DMS 273 (cell line): Measurements from ENCODE around the gene PDE6A.

Experiments used
- DNase-seq: peaks from one replicate; lab custom pipeline; 2025; ENCODE audit not compliant: unreplicated experiment; lab: John Stamatoyannopoulos, UW

Gene PDE6A

GRCh38 chr5:149944666-149945065 is at the start of gene PDE6A:
Gene PDE6A, minus strand, starts transcription at chr5:149944793. Its CDS starts 120 bp downstream, at chr5:149944673.
- DNase-seq: no peak

GRCh38 chr5:149993471-149993870 is 48.9 kb upstream of the PDE6A start:
- no peak for DNase-seq

GRCh38 chr5:149990518-149991376 is 46.2 kb upstream of the PDE6A start:
- peak; percentile 89 for DNase-seq

- DNase-seq: no peak
These were observed 43.5 kb upstream of the PDE6A start for GRCh38 chr5:149988126-149988525.

GRCh38 chr5:149982505-149982904 is 37.9 kb upstream of the PDE6A start:
- no peak for DNase-seq

- no peak for DNase-seq
These were observed 36.6 kb upstream of the PDE6A start for GRCh38 chr5:149981206-149981605.

GRCh38 chr5:149979896-149980295 is 35.3 kb upstream of the PDE6A start:
- no peak for DNase-seq

- no peak for DNase-seq
These were observed 30.8 kb upstream of the PDE6A start for GRCh38 chr5:149975409-149975808.

GRCh38 chr5:149969181-149969930 is 24.8 kb upstream of the PDE6A start:
- no peak for DNase-seq

- DNase-seq: no peak
These were observed 22.4 kb upstream of the PDE6A start for GRCh38 chr5:149966946-149967345.

- no peak for DNase-seq
These were observed 19.1 kb upstream of the PDE6A start for GRCh38 chr5:149963729-149964128.

- DNase-seq: no peak
These were observed 18.2 kb upstream of the PDE6A start for GRCh38 chr5:149962601-149963300.

GRCh38 chr5:149961957-149962409 is 17.4 kb upstream of the PDE6A start:
- peak; percentile 50 for DNase-seq

- peak; percentile 55 for DNase-seq
These were observed 16.6 kb upstream of the PDE6A start for GRCh38 chr5:149961186-149961685.

- DNase-seq: peak; percentile 99
These were observed 15.9 kb upstream of the PDE6A start, which contains the start of gene SLC26A2 for GRCh38 chr5:149960272-149961185. Gene SLC26A2, plus strand, starts transcription at chr5:149960758. Its CDS starts 16,895 bp downstream, at chr5:149977653.

GRCh38 chr5:149959406-149960236 is 15.0 kb upstream of the PDE6A start:
- peak; percentile 64 for DNase-seq

- DNase-seq: no peak
These were observed 13.3 kb upstream of the PDE6A start for GRCh38 chr5:149957855-149958254.

GRCh38 chr5:149956685-149957084 is 12.1 kb upstream of the PDE6A start:
- DNase-seq: no peak

- no peak for DNase-seq
These were observed 10.2 kb upstream of the PDE6A start for GRCh38 chr5:149954798-149955197.
